ENCODE results near the gene XPO4. TPM values are rescaled to one million over a fixed set of nuclear protein-coding genes. Genes with fewer than 3 reads are reported as not detected.
"Not testable (repeated sequence)": the region's sequence is repeated elsewhere in the genome, so short reads cannot be mapped to it uniquely, and the experiment has no call there.

Gene XPO4
- total and polyA plus RNA-seq, 10 of the 15 experiments (the other 5 are each of a cell fraction or from before 2014, with no cell fraction given) = 3.6 to 24.9 (median 18.4) TPM

DNA sequence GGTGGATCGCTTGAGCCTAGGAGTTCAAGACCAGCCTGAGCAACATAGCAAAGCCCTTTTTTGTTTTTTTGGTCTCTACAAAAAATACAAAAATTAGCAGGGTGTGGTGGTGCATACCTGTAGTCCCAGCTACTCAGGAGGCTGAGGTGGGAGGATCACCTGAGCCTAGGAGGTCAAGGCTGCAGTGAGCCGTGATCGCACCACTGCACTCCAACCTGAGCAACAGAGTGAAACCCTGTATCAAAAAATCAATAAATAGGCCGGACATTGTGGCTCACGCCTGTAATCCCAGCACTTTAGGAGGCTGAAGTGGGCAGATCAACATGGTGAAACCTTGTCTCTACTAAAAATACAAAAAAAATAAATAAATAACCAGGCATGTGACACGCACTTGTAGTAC lies 13.1 kb upstream of the XPO4 start:
- H3K9ac ChIP-seq (ENCODE audit: control insufficient read depth, insufficient read depth, low read length); FAIRE-seq; H2AFZ ChIP-seq (ENCODE audit: control insufficient read depth, low read depth, low read length); H3K4me2 ChIP-seq (ENCODE audit: control insufficient read depth, insufficient read depth); intact Hi-C loops (cut with micrococcal nuclease; ENCODE audit: unreplicated experiment); in situ Hi-C loops (cut with MboI); BruUV-seq (replicated peaks); SMC1A ChIA-PET (ENCODE audit: uncharacterized antibody, unreplicated experiment); ATAC-seq; H3K27ac ChIP-seq (ENCODE audit: control insufficient read depth, insufficient read depth); DNase-seq (ENCODE audit: low read depth, low spot score); H3K4me3 ChIP-seq; H3K4me1 ChIP-seq (ENCODE audit: control insufficient read depth, insufficient read depth, low read length); H3K9me3 ChIP-seq (replicated peaks; ENCODE audit: control insufficient read depth, insufficient read depth, low read length); H4K20me1 ChIP-seq (ENCODE audit: control insufficient read depth, insufficient read depth); POLR2A ChIA-PET; H3K36me3 ChIP-seq (ENCODE audit: control insufficient read depth in 2 of 2, insufficient read depth in 2 of 2, low read length in 1 of 2); H3K79me2 ChIP-seq (ENCODE audit: control insufficient read depth, insufficient read depth, low read length); H3K27me3 ChIP-seq (replicated peaks in 1 of 2; ENCODE audit: control insufficient read depth in 2 of 2, insufficient read depth in 2 of 2, low read length in 1 of 2): not testable (repeated sequence)
- 72% methylated on average over 6 of the region's 6 CpGs for WGBS (ENCODE audit: insufficient coverage, insufficient replicate concordance, low lambda C conversion rate, missing lambda C conversion rate)
- RAD21 ChIA-PET (ENCODE audit: unreplicated experiment) = interaction anchor here (1.5 kb wide), 1 partner anchor 11 kb away, joined by 4 read pairs; no protein-coding TSS in a partner anchor
- CTCF ChIA-PET = interaction anchor here (1.1 kb wide), 1 partner anchor 10 kb away, joined by 3 read pairs; no protein-coding TSS in a partner anchor

GRCh38 chr13:20911037-20911436 lies 8.5 kb upstream of the XPO4 start:
- Histone ChIP-seq H3K4me3 (no peak overlapping the region), H3K4me2 (ENCODE audit: control insufficient read depth, insufficient read depth) (no peak overlapping the region), H3K27ac (ENCODE audit: control insufficient read depth, insufficient read depth) (no peak overlapping the region), H4K20me1 (ENCODE audit: control insufficient read depth, insufficient read depth) (no peaks in the 10 kb centered on the region), H3K27me3 (replicated peaks in 1 of 2; ENCODE audit: control insufficient read depth in 2 of 2, insufficient read depth in 2 of 2, low read length in 1 of 2) (no peaks in the 10 kb centered on the region), H3K9ac (ENCODE audit: control insufficient read depth, insufficient read depth, low read length) (no peak overlapping the region), H3K9me3 (replicated peaks; ENCODE audit: control insufficient read depth, insufficient read depth, low read length) (no peaks in the 10 kb centered on the region), H2AFZ (ENCODE audit: control insufficient read depth, low read depth, low read length) (no peak overlapping the region), H3K4me1 (ENCODE audit: control insufficient read depth, insufficient read depth, low read length) (no peaks in the 10 kb centered on the region), H3K79me2 (ENCODE audit: control insufficient read depth, insufficient read depth, low read length) (no peaks in the 10 kb centered on the region), H3K36me3 (ENCODE audit: control insufficient read depth in 2 of 2, insufficient read depth in 2 of 2, low read length in 1 of 2) (no peaks in the 10 kb centered on the region)
- ChIA-PET CTCF (interaction anchor here (1.4 kb wide), 1 partner anchor 38 kb away, joined by 3 read pairs; no protein-coding TSS in a partner anchor), POLR2A (no interaction called here), SMC1A (ENCODE audit: uncharacterized antibody, unreplicated experiment) (no interaction called here), RAD21 (ENCODE audit: unreplicated experiment) (no interaction called here)
- TF ChIP-seq IKZF1 (conservative IDR thresholded peaks at IDR 0.05) (no peak), ATF7 (IDR thresholded peaks at IDR 0.05; ENCODE audit: low read depth) (no peak), SPI1 (IDR thresholded peaks at IDR 0.05; ENCODE audit: borderline replicate concordance, insufficient read depth, low read depth, low read length) (no peak), E2F8 (IDR thresholded peaks at IDR 0.05; ENCODE audit: low read depth, partially characterized antibody) (no peak), PAX8 (IDR thresholded peaks at IDR 0.05) (no peak)
- no peak for DNase-seq (ENCODE audit: low read depth, low spot score)
- no peak for FAIRE-seq
- ATAC-seq = no peak
- no TSS peak for BruUV-seq (replicated peaks)
- intact Hi-C loops (cut with micrococcal nuclease; ENCODE audit: unreplicated experiment) (no loop called here), in situ Hi-C loops (cut with MboI) (no loop called here)
- 71% methylated on average over 6 of the region's 6 CpGs for WGBS (ENCODE audit: insufficient coverage, insufficient replicate concordance, low lambda C conversion rate, missing lambda C conversion rate)

Measured in GM12878 (cell line).